ENCODE data around the gene APBA3.

APBA3 gene

GRCh38 chr19:3734310-3734600 lies 27.2 kb downstream of the APBA3 start:
- TF ChIP-seq, protein P1, sequence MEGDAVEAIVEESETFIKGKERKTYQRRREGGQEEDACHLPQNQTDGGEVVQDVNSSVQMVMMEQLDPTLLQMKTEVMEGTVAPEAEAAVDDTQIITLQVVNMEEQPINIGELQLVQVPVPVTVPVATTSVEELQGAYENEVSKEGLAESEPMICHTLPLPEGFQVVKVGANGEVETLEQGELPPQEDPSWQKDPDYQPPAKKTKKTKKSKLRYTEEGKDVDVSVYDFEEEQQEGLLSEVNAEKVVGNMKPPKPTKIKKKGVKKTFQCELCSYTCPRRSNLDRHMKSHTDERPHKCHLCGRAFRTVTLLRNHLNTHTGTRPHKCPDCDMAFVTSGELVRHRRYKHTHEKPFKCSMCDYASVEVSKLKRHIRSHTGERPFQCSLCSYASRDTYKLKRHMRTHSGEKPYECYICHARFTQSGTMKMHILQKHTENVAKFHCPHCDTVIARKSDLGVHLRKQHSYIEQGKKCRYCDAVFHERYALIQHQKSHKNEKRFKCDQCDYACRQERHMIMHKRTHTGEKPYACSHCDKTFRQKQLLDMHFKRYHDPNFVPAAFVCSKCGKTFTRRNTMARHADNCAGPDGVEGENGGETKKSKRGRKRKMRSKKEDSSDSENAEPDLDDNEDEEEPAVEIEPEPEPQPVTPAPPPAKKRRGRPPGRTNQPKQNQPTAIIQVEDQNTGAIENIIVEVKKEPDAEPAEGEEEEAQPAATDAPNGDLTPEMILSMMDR (IDR thresholded peaks at IDR 0.05; ENCODE audit: control extremely low read depth, extremely low read depth, low read depth, missing control alignments): no peak
- ChIA-PET POLR2A (no interaction called here), CTCF (interaction anchor here (1.3 to 2.0 kb wide), 2 partner anchors 14 to 16 kb away, joined by 3 to 5 read pairs; no protein-coding TSS in a partner anchor)
- DNase-seq (ENCODE audit: extremely low spot score): no peak

DNA sequence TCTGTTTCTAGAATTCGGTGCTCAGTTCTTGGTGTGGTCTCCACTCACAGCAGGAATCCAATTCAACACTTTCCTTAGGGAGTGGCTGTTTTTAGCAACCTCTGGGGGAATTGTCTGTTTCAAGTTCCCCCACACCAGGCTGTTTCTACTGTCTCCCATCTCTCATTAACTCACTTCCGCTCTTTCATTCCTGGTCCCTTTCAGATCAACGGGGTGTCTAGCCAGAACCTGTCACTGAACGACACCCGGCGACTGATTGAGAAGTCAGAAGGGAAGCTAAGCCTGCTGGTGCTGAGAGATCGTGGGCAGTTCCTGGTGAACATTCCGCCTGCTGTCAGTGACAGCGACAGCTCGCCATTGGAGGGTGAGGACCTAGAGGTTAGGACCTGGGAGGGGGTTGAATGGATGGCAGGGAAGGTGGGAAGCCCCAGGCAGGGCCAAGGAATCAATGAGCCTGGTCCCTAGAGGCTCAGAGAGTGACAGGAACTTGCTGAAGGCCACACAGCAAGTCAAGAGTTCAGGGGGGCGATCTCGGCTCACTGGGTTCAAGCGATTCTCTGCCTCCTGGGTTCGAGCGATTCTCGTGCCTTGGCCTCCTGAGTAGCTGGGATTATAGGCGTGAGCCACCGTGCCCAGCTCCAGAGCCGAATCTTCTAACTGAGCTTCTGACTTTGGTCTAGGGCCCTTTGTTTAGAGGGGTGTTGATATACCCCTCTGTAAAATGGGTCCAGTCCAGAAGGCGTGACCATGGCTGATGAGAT lies 27.8 kb downstream of the APBA3 start:
- TF ChIP-seq, protein P1 (IDR thresholded peaks at IDR 0.05; ENCODE audit: control extremely low read depth, extremely low read depth, low read depth, missing control alignments): no peak
- ChIA-PET POLR2A (no interaction called here), CTCF (interaction anchor here (1.3 to 2.0 kb wide), 2 partner anchors 14 to 15 kb away, joined by 3 to 5 read pairs; no protein-coding TSS in a partner anchor)
- no peak for DNase-seq (ENCODE audit: extremely low spot score)

DNA sequence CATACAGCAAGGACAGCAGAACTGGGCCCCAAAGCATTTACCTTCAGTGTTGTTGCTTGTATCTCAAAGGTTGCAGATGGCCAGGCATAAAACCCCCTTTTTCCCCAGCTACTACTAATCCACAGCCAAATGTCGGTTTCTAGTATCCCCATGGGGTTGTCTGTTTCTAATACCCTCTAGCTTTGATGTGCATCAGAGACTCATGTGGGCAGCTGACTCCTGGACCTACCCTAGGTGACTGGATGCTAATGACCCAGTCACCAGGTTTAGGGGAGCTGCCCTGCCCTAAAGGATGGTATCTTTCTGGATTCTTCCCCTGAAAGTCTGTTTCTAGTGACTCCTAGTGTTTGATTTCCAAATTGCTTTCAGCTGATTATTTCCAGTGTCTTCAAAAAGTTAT lies 29.4 kb downstream of the APBA3 start:
- POLR2A ChIA-PET: no interaction called here
- TF ChIP-seq, protein P1 (IDR thresholded peaks at IDR 0.05; ENCODE audit: control extremely low read depth, extremely low read depth, low read depth, missing control alignments): no peak
- CTCF ChIA-PET: no interaction called here
- no peak for DNase-seq (ENCODE audit: extremely low spot score)

- POLR2A ChIA-PET: no interaction called here
- TF ChIP-seq, protein P1 (IDR thresholded peaks at IDR 0.05; ENCODE audit: control extremely low read depth, extremely low read depth, low read depth, missing control alignments): no peak
- no peak for DNase-seq (ENCODE audit: extremely low spot score)
- CTCF ChIA-PET: no interaction called here
These were observed 31.0 kb downstream of the APBA3 start for GRCh38 chr19:3730457-3730958.

DNA sequence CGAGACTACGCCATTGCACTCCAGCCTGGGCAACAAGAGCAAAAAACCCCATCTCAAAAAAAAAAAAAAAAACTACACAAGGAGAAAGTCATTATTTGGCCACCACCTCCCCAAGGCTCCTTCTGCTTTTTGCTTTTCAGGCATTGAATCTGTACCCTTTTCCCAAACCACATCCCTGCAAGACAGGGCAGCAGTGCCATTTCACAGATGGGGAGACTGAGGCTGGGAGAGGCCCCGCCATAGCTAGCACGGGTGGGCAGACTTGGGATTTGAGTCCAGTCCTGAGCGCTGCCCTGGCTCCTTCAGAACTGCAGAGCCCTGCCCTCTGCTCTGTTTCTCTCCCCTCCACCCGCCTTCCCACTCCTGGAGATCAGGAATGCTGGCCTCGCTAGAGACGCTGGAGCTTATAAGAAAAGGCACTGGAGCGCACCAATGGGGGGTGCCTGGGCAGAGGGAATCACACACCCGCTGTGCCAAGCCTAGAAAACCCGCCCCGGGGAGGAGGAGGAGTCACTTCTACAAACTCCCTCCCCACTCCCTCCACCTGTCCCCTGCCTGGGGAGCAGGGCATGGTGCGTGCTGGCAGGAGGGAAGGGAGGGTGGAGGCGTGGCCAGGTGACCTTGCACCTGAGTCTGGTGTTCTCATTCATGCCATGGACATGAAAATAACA lies 35.7 kb downstream of the APBA3 start:
- ChIA-PET CTCF (no interaction called here), POLR2A (no interaction called here)
- TF ChIP-seq, protein P1 (IDR thresholded peaks at IDR 0.05; ENCODE audit: control extremely low read depth, extremely low read depth, low read depth, missing control alignments): no peak
- DNase-seq (ENCODE audit: extremely low spot score): no peak

DNA sequence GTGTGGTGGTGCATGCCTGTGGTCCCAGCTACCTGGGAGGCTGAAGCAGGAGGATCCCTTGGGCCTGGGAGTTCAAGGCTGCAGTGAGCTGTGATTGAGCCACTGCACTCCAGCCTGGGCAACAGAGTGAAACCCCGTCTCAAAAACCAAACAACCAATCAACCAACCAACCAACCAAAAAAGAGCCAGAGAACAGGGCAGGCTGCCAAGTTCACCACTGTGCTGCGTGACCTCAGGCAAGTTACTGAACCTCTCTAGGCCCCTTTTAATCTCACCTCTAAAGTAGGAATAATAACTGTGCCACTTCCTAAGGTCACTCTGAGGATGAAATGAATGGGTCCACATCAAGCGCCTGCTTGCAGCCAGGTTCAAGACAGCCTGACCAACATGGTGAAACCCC lies 36.4 kb downstream of the APBA3 start:
- TF ChIP-seq, protein P1 (IDR thresholded peaks at IDR 0.05; ENCODE audit: control extremely low read depth, extremely low read depth, low read depth, missing control alignments): no peak
- ChIA-PET POLR2A (no interaction called here), CTCF (no interaction called here)
- DNase-seq (ENCODE audit: extremely low spot score): no peak
